NCI-H1092 treated with DMSO at 0.1 percent for 48 hours (cell line): ENCODE measurements around the gene GRM5.
A peak's percentile ranks its signal among the peaks of the same experiment; 100 is the strongest.

Experiments used
- DNase-seq: peaks from one replicate; lab custom pipeline; 2025; lab: John Stamatoyannopoulos, UW

The GRM5 gene

GRCh38 chr11:88697139-88697538 lies 368.6 kb downstream of the GRM5 start:
- no peak for DNase-seq

GRCh38 chr11:88695689-88696414 lies 369.9 kb downstream of the GRM5 start:
- DNase-seq, result peak; percentile 6

- DNase-seq, result no peak
These were observed 373.3 kb downstream of the GRM5 start for GRCh38 chr11:88692306-88693086.

- DNase-seq, result no peak
These were observed 376.1 kb downstream of the GRM5 start for GRCh38 chr11:88689548-88690240.

GRCh38 chr11:88683024-88683423 lies 382.8 kb downstream of the GRM5 start:
- no peak for DNase-seq

GRCh38 chr11:88680806-88681205 lies 385.0 kb downstream of the GRM5 start:
- no peak for DNase-seq

GRCh38 chr11:88666364-88666763 lies 399.4 kb downstream of the GRM5 start:
- DNase-seq, result no peak

- DNase-seq, result no peak
These were observed 408.6 kb downstream of the GRM5 start for GRCh38 chr11:88657076-88657738.

- DNase-seq, result no peak
These were observed 409.5 kb downstream of the GRM5 start for GRCh38 chr11:88656283-88656682.

- DNase-seq, result no peak
These were observed 410.1 kb downstream of the GRM5 start for GRCh38 chr11:88655656-88656055.

- no peak for DNase-seq
These were observed 410.6 kb downstream of the GRM5 start for GRCh38 chr11:88655196-88655595.

- DNase-seq, result no peak
These were observed 414.2 kb downstream of the GRM5 start for GRCh38 chr11:88651556-88651955.

- DNase-seq, result no peak
These were observed 421.1 kb downstream of the GRM5 start for GRCh38 chr11:88644724-88645123.

- no peak for DNase-seq
These were observed 433.6 kb downstream of the GRM5 start for GRCh38 chr11:88632163-88632562.

- no peak for DNase-seq
These were observed 434.3 kb downstream of the GRM5 start for GRCh38 chr11:88631497-88631896.

- DNase-seq, result no peak
These were observed 436.3 kb downstream of the GRM5 start for GRCh38 chr11:88629496-88629895.

GRCh38 chr11:88626216-88626615 lies 439.6 kb downstream of the GRM5 start:
- no peak for DNase-seq

GRCh38 chr11:88623531-88623930 lies 442.3 kb downstream of the GRM5 start:
- no peak for DNase-seq

GRCh38 chr11:88620568-88621130 lies 445.1 kb downstream of the GRM5 start:
- DNase-seq, result no peak

GRCh38 chr11:88619656-88620385 lies 446.0 kb downstream of the GRM5 start:
- no peak for DNase-seq

- no peak for DNase-seq
These were observed 446.7 kb downstream of the GRM5 start for GRCh38 chr11:88619071-88619425.
